Activated CD4-positive, alpha-beta memory T cell treated with anti-CD3 and anti-CD28 coated beads for 36 hours (primary cell): Measurements from ENCODE around the gene CACNA2D2. TPM values are rescaled to one million over a fixed set of nuclear protein-coding genes. Genes with fewer than 3 reads are reported as not detected.

ENCODE experiments used
- CTCF ChIA-PET: fragments of 350-600 bp; sonication (Branson Sonifier 250); formaldehyde crosslinking; loops from one replicate; lab custom pipeline; 2021; ENCODE audit warnings: antibody characterized with exemption, inconsistent platforms; lab: Charles Lee
- POLR2A ChIA-PET: fragments of 350-600 bp; sonication (Branson Sonifier 250); formaldehyde crosslinking; loops from one replicate; lab custom pipeline; 2021; ENCODE audit warnings: antibody characterized with exemption; lab: Charles Lee
- DNase-seq: peaks from one replicate; pipeline ENCODE4 v3.0.0-alpha.2; 2020
- H3K27ac Mint-ChIP-seq: one replicate; pipeline ENCODE4 v1.8.0; 2021; ENCODE audit warnings: mixed read lengths
- H3K27me3 Mint-ChIP-seq: one replicate; pipeline ENCODE4 v1.8.0; 2021; ENCODE audit warnings: mixed read lengths
- H3K36me3 Mint-ChIP-seq: one replicate; pipeline ENCODE4 v1.8.0; 2021; ENCODE audit warnings: mixed read lengths
- H3K4me1 Mint-ChIP-seq: one replicate; pipeline ENCODE4 v1.8.0; 2021; ENCODE audit warnings: low read depth, mixed read lengths
- H3K4me3 Mint-ChIP-seq: one replicate; pipeline ENCODE4 v1.8.0; 2021; ENCODE audit warnings: mild to moderate bottlenecking, mixed read lengths
- H3K9me3 Mint-ChIP-seq: one replicate; pipeline ENCODE4 v1.8.0; 2021; ENCODE audit warnings: mixed read lengths
- intact Hi-C: fragments of 100-400 bp; cut with micrococcal nuclease; formaldehyde crosslinking; loops from one replicate; pipeline ENCODE4 v1.15.1; 2023
- total RNA-seq, 2 experiments: library from RNA; stranded (reverse); gene quantifications; one replicate each; pipeline ENCODE4 v1.2.3, GENCODE V29; 2021

Gene CACNA2D2
- total RNA-seq = under 1 TPM; 0.63 to 0.69 TPM

DNA sequence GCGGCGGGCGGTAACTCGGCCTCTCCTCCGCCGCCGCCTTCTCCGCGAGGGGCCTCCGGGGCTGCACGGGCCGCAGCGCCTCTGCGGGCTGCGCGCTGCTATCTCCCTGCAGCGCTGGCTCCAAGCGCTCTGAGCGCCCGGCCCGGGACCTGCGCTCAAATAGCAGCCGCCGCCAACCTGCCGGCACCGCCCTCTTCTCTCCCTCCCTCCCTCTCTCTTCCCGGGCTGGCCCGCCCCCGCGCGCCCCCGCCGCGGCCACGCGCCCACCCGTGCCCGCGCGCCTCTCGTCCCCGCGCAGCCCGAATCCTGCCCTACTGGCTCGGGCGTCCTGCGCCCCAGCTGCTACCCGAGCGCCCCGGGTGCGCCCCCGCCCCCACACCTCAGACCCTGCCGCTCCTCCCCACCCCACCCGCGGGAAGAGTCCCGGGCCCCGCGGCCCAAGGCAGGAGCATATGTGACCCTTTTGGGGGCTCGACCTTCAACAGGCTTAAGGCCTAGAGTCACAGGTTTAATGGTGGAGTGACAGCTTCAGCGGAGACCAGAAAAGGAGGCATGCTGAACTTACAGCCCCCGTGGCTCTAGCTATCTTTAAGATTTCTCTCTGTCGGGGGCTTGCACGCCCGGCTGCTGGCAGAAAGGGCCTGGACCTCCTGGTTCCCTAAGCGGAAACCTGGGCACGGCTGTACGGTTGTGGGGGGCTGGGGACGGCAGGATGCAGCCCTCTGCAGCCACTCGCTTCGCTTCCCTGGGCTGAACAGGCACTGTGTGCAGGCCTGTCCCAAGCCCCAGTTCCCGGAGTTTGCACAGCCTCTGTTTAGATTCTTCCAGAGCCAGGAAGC, at the start of gene CACNA2D2:
Gene CACNA2D2, minus strand, starts transcription at position 131 of the 839 bp plus-strand sequence. CDS start 211 bp downstream, outside the sequence.
- DNase-seq = peak; percentile 60
- Mint-ChIP-seq H3K27ac (no peak within 1 kb of the TSS), H3K36me3 (no peaks in the 10 kb centered on the region), H3K9me3 (no peaks in the 10 kb centered on the region), H3K4me1 (peaks cover 9% of the 10 kb centered on the region), H3K27me3 (peaks cover 23% of the 10 kb centered on the region), H3K4me3 (peak within 1 kb of the TSS; percentile 48)
- CTCF ChIA-PET = interaction anchor here (0.8 to 3.3 kb wide), 3 partner anchors 39 to 170 kb away, joined by 3 to 11 read pairs (median 4); no protein-coding TSS in a partner anchor
- intact Hi-C loops = no loop called here
- POLR2A ChIA-PET = no interaction called here

DNA sequence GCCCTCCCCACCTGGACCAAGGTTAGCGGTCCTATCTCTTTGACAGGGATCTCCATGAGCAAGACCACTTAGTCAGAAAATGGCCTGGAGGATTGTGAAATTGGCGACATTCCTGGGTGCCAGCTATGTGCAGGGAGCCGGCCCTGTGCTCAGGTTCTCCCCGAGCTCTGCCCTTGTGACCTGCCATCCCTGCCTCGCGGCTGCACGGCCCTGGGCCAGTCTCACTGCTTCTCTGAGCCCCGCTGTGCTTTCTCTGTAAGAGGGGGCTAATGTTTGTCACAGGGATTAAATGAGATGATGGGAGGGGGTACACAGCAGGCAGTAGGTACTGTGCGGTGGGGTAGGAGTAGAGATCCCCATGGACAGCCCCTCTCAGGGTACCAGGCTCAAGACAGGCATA, 49.2 kb upstream of the CACNA2D2 start:
- Mint-ChIP-seq H3K9me3 (no peaks in the 10 kb centered on the region), H3K4me1 (no peaks in the 10 kb centered on the region), H3K27me3 (no peaks in the 10 kb centered on the region), H3K27ac (no peak overlapping the region), H3K36me3 (no peaks in the 10 kb centered on the region), H3K4me3 (no peak overlapping the region)
- POLR2A ChIA-PET = no interaction called here
- intact Hi-C loops = no loop called here
- DNase-seq = no peak
- CTCF ChIA-PET = no interaction called here

DNA sequence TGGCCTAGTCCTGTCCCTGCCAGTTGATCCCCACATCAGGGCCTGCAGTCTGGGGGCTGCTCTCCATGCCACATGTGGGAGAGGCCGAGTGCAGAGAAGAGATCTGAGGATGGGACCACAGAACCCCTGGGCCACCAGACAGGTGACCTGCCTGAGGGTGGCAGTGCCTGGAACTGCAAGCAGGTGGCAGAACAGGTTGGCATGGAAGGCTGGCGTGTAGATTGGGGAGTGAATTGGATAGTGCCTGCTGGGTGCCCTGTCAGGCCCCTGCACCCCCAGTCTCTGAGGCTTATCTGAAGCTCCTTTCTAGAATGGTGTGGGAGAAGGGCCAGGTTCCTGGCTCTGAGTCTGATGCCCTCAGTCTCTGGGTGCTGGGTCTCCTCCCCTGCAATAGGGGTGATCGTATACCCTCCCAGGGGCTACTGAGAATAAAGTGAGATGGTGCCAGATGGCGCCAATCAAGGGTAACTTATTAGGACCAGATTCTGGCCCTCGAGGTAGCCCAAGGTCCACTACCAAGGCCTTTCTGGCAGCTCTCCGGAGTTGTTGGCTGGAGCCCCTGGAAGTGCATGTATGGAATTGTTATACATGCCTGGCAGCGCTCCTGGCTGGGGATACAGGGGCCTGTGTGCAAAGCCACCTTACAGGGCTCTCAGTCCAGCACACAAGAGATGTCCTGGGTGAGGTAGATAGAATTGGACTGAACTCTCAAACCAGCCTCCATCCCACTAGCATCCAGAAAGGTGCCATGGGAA, 48.4 kb upstream of the CACNA2D2 start:
- intact Hi-C loops = no loop called here
- ChIA-PET POLR2A (no interaction called here), CTCF (interaction anchor here (0.8 to 2.2 kb wide), 3 partner anchors 9 to 65 kb away, joined by 3 to 9 read pairs (median 3); partner anchors contain the start of gene MAPKAPK3)
- Mint-ChIP-seq H3K36me3 (no peaks in the 10 kb centered on the region), H3K27ac (peak overlapping the region; percentile 23), H3K27me3 (no peaks in the 10 kb centered on the region), H3K4me1 (no peaks in the 10 kb centered on the region), H3K9me3 (no peaks in the 10 kb centered on the region), H3K4me3 (no peak overlapping the region)
- DNase-seq = peak; percentile 23

DNA sequence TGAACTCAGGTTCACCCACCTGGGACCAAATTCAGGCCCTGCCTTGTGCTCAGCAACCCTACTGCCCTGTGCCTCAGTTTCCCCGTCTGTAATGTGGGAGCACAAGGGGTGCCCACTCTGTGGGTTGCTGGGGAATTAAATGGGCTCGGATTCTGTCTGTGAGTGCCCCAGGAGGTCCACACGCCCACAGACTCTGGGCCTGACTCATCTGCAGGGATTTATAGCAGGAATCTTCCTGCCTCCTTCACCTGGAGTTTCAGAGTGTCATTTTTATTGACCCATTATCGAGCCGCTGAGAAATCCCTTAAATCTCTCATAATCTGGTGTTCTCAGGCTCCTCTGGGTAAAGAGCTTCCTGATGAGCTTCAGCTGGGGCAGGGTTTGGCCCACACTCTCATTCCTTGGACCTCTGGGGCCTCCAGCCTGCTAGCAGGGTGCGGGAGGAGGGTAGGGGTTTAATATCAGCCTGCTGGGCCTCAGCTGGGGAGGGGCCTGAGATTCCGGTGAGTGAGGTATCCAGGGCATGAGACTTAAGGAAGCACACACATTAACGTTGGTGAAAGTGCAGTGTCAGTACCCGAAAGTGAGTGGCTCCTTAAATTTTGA, 47.7 kb upstream of the CACNA2D2 start:
- H3K9me3 Mint-ChIP-seq = no peaks in the 10 kb centered on the region
- intact Hi-C loops = no loop called here
- H3K27ac Mint-ChIP-seq = no peak overlapping the region
- no peak overlapping the region for H3K4me3 Mint-ChIP-seq
- H3K36me3 Mint-ChIP-seq = no peaks in the 10 kb centered on the region
- DNase-seq = no peak
- CTCF ChIA-PET = interaction anchor here (0.8 to 2.2 kb wide), 4 partner anchors 9 to 65 kb away, joined by 3 to 12 read pairs (median 6); partner anchors contain the start of genes C3orf18 and MAPKAPK3
- POLR2A ChIA-PET = no interaction called here
- H3K4me1 Mint-ChIP-seq = no peaks in the 10 kb centered on the region
- no peaks in the 10 kb centered on the region for H3K27me3 Mint-ChIP-seq

- Mint-ChIP-seq H3K4me3 (no peak overlapping the region), H3K27me3 (no peaks in the 10 kb centered on the region), H3K36me3 (no peaks in the 10 kb centered on the region), H3K9me3 (no peaks in the 10 kb centered on the region), H3K27ac (no peak overlapping the region), H3K4me1 (no peaks in the 10 kb centered on the region)
- POLR2A ChIA-PET = no interaction called here
- CTCF ChIA-PET = interaction anchor here (0.8 to 3.3 kb wide), 13 partner anchors 8 to 822 kb away, joined by 3 to 17 read pairs (median 4); partner anchors contain the start of genes C3orf18 and MAPKAPK3
- peak; percentile 79 for DNase-seq
- intact Hi-C loops = loop anchor here (1.0 kb wide), 1 partner anchor 114 kb away; no protein-coding TSS in a partner anchor
Measured at GRCh38 chr3:50550079-50550736, 46.8 kb upstream of the CACNA2D2 start.

DNA sequence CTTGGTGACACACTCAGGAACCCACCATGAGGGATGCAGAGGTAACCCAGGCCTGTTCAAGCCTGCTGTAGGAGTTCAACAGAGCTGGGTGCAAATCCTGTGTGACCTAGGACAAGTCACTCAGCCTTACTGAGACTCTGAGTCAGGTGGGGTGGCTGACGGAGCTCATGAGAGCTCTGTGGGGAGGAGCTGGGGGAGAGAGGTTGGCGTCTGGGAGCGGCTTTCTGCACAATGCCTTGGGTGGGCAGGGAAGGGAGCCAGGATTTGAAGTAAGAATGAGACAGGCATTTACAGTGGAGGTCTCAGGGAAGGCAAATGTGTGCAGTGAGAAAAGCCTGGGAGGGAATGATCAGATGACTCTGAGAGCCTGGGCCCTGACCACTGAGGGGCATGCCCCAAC, 45.8 kb upstream of the CACNA2D2 start:
- CTCF ChIA-PET = interaction anchor here (0.8 to 3.3 kb wide), 13 partner anchors 9 to 823 kb away, joined by 3 to 17 read pairs (median 4); partner anchors contain the start of genes C3orf18 and MAPKAPK3
- no peak for DNase-seq
- no peak overlapping the region for H3K27ac Mint-ChIP-seq
- intact Hi-C loops = loop anchor here (5.0 kb wide), 1 partner anchor 182 kb away; no protein-coding TSS in a partner anchor
- H3K27me3 Mint-ChIP-seq = no peaks in the 10 kb centered on the region
- no peaks in the 10 kb centered on the region for H3K4me1 Mint-ChIP-seq
- POLR2A ChIA-PET = no interaction called here
- H3K36me3 Mint-ChIP-seq = no peaks in the 10 kb centered on the region
- no peaks in the 10 kb centered on the region for H3K9me3 Mint-ChIP-seq
- no peak overlapping the region for H3K4me3 Mint-ChIP-seq

DNA sequence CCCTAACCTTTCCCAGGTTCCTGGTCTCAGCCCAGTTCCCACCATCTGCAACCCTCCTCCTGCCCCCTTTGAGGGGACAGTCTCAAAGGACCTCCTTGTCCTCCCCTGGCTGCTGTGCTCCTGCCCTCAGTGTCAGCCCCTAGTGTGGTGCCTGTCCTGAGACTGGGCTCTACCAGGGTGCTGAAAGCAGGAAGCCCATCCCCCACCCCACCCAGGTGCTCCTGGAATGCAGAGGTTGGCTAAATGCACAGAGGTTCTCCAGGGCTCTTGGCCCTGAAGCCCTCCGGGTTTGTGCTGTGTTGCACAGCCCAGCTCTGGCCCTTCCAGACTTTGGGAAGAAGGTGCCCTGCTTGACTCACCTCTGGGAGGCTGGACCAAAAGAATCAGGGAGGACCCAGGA, 42.3 kb upstream of the CACNA2D2 start:
- Mint-ChIP-seq H3K9me3 (no peaks in the 10 kb centered on the region), H3K4me3 (no peak overlapping the region), H3K27me3 (no peaks in the 10 kb centered on the region), H3K36me3 (no peaks in the 10 kb centered on the region), H3K27ac (no peak overlapping the region), H3K4me1 (no peaks in the 10 kb centered on the region)
- DNase-seq = no peak
- intact Hi-C loops = loop anchor here (5.0 kb wide), 1 partner anchor 178 kb away; no protein-coding TSS in a partner anchor
- ChIA-PET CTCF (no interaction called here), POLR2A (no interaction called here)

DNA sequence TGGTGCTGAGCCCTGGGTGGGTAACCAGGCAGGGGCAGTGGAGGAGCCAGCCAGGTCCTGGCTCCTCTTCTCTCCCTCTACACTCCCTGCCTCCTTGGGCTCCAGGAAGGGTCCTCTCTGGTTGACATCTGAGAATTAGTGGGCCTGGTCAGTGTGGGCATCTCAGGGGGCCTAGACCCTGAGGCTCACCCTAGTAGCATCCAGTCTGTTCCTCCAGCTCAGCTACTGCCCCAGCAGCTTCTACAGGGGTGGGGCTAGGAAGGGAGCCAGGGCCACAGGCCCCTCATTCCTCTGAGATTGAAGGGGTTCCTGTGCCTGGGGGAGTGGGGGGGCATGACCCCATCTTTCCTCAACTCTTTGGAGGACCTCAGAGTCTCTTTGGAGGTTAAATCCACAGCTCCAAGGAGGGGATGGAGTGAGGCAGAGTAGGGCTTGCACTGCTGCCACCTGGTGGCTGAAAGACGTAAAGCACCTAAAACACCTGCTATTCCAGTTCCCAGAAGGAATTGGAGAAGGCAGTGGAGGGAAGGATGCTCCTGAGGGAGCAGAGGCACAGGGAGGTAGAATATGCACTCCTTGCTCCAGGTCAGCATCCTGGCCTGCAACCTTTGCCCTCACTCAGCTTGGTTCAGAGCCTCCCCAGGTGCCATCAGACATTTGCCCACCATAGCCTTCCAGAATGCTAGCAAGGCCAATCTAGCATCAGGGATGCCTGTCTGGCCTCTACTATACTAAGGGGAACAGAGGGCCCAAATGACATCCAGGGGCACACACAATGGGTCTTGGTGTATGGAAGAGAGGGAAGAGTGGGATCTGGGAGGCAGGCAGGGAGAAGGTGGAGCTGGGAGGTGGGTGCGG, 39.0 kb upstream of the CACNA2D2 start:
- peak; percentile 72 for DNase-seq
- intact Hi-C loops = loop anchor here (1.0 kb wide), 3 partner anchors 23 to 195 kb away; no protein-coding TSS in a partner anchor
- ChIA-PET POLR2A (interaction anchor here (0.6 kb wide), 1 partner anchor 69 kb away, joined by 3 read pairs; the partner anchor contains the start of gene CISH), CTCF (interaction anchor here (0.5 to 4.5 kb wide), 55 partner anchors 9 to 870 kb away, joined by 3 to 31 read pairs (median 4); partner anchors contain the start of genes C3orf18, CACNA2D2, CISH and CYB561D2)
- Mint-ChIP-seq H3K9me3 (no peaks in the 10 kb centered on the region), H3K4me3 (no peak overlapping the region), H3K36me3 (no peaks in the 10 kb centered on the region), H3K4me1 (no peaks in the 10 kb centered on the region), H3K27me3 (no peaks in the 10 kb centered on the region), H3K27ac (no peak overlapping the region)

GRCh38 chr3:50539356-50540286, 36.2 kb upstream of the CACNA2D2 start:
- Mint-ChIP-seq H3K4me1 (no peaks in the 10 kb centered on the region), H3K27me3 (peaks cover 2% of the 10 kb centered on the region), H3K36me3 (no peaks in the 10 kb centered on the region), H3K27ac (no peak overlapping the region), H3K9me3 (no peaks in the 10 kb centered on the region), H3K4me3 (no peak overlapping the region)
- intact Hi-C loops = no loop called here
- CTCF ChIA-PET = interaction anchor here (0.8 to 1.8 kb wide), 5 partner anchors 10 to 101 kb away, joined by 3 to 4 read pairs (median 4); no protein-coding TSS in a partner anchor
- POLR2A ChIA-PET = no interaction called here
- no peak for DNase-seq
